ENCODE results near the gene COL6A1. TPM values are rescaled to one million over a fixed set of nuclear protein-coding genes. Genes with fewer than 3 reads are reported as not detected.
A peak's percentile ranks its signal among the peaks of the same experiment; 100 is the strongest.

Gene COL6A1
- total RNA-seq, 1 experiment from 2014 or later, result 33.4 TPM

- no peak overlapping the region for H3K4me3 ChIP-seq (ENCODE audit: low read depth, low read length)
- Mint-ChIP-seq H3K27ac (ENCODE audit: unreplicated experiment) (no peak overlapping the region), H3K27me3 (ENCODE audit: insufficient read depth, unreplicated experiment) (peaks cover 2% of the 10 kb centered on the region), H3K9me3 (ENCODE audit: unreplicated experiment) (no peaks in the 10 kb centered on the region), H3K4me1 (ENCODE audit: low read depth, unreplicated experiment) (no peaks in the 10 kb centered on the region), H3K4me3 (ENCODE audit: unreplicated experiment) (no peak overlapping the region), H3K36me3 (ENCODE audit: insufficient read depth, unreplicated experiment) (no peaks in the 10 kb centered on the region)
- H3K27me3 ChIP-seq (replicated peaks; ENCODE audit: control insufficient read depth, insufficient read depth, low read length), result no peaks in the 10 kb centered on the region; the same call in 1 of the 2 replicates
- no TSS peak for BruUV-seq (replicated peaks)
- ChIA-PET CTCF (interaction anchor here (0.6 to 1.3 kb wide), 5 partner anchors 33 to 315 kb away, joined by 3 to 5 read pairs (median 3); partner anchors contain the start of genes MCM3AP and YBEY), POLR2A (no interaction called here)
- TF ChIP-seq, protein P1, sequence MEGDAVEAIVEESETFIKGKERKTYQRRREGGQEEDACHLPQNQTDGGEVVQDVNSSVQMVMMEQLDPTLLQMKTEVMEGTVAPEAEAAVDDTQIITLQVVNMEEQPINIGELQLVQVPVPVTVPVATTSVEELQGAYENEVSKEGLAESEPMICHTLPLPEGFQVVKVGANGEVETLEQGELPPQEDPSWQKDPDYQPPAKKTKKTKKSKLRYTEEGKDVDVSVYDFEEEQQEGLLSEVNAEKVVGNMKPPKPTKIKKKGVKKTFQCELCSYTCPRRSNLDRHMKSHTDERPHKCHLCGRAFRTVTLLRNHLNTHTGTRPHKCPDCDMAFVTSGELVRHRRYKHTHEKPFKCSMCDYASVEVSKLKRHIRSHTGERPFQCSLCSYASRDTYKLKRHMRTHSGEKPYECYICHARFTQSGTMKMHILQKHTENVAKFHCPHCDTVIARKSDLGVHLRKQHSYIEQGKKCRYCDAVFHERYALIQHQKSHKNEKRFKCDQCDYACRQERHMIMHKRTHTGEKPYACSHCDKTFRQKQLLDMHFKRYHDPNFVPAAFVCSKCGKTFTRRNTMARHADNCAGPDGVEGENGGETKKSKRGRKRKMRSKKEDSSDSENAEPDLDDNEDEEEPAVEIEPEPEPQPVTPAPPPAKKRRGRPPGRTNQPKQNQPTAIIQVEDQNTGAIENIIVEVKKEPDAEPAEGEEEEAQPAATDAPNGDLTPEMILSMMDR (IDR thresholded peaks at IDR 0.05; ENCODE audit: insufficient read depth in 1 of 2, low read depth in 1 of 2, low read length in 1 of 2, severe bottlenecking in 1 of 2, unreplicated experiment in 1 of 2), result peak; percentile 84
- DNase-seq, result peak; percentile 57 to 74
- no peaks in the 10 kb centered on the region for H3K9me3 ChIP-seq
- intact Hi-C loops (cut with micrococcal nuclease; ENCODE audit: unreplicated experiment), result loop anchor here (5.0 to 10.0 kb wide), 3 partner anchors 54 to 171 kb away; partner anchors contain the start of gene COL6A2
- H3K4me1 ChIP-seq, result peaks cover 10% of the 10 kb centered on the region
- H3K36me3 ChIP-seq (ENCODE audit: control insufficient read depth, insufficient read depth, low read length), result no peaks in the 10 kb centered on the region
These were observed 10.6 kb upstream of the COL6A1 start for GRCh38 chr21:45970674-45971615.

DNA sequence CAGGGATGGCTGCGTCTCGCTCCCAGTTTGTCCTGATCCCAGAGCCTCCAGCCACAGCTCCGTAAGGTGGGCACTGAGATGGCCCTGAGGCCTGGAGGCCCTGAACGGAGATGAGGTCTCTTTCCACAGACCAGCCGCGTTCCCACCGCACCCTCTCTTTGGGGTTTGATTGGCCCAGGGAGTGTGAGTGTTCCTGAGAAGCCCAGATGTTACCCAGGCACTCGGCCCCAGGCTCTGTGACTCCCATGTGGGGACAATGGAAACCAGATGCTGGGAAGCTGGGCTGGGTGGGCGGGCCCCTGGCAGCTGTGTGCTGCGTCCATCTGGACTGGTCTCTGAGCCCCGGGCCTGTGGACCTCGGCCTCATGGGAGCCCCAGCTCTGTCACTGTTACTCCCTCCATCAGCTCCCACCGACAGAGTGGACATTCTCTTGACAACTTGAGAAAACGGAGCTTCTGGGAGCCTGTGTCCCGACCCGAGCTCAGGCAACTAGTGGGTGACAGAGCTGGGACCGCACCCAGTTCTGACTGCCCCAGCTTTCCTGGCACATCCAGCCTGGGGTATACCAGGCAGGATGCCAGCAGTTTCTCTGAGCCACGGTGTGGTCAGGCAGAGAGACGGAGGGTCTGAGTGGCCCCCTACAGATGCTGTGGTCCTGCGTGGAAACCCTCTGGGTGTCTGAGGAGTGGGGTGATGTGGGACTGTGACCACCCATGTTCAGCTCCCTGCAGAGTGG lies 9.8 kb upstream of the COL6A1 start:
- Histone ChIP-seq H3K36me3 (ENCODE audit: control insufficient read depth, insufficient read depth, low read length) (no peaks in the 10 kb centered on the region), H3K9me3 (no peaks in the 10 kb centered on the region), H3K4me3 (ENCODE audit: low read depth, low read length) (no peak overlapping the region), H3K4me1 (peaks cover 10% of the 10 kb centered on the region), H3K27me3 (replicated peaks; ENCODE audit: control insufficient read depth, insufficient read depth, low read length) (no peaks in the 10 kb centered on the region; the same call in 1 of the 2 replicates)
- Mint-ChIP-seq H3K27me3 (ENCODE audit: insufficient read depth, unreplicated experiment) (peaks cover 2% of the 10 kb centered on the region), H3K9me3 (ENCODE audit: unreplicated experiment) (no peaks in the 10 kb centered on the region), H3K4me1 (ENCODE audit: low read depth, unreplicated experiment) (no peaks in the 10 kb centered on the region), H3K36me3 (ENCODE audit: insufficient read depth, unreplicated experiment) (no peaks in the 10 kb centered on the region), H3K27ac (ENCODE audit: unreplicated experiment) (no peak overlapping the region), H3K4me3 (ENCODE audit: unreplicated experiment) (no peak overlapping the region)
- intact Hi-C loops (cut with micrococcal nuclease; ENCODE audit: unreplicated experiment), result loop anchor here (5.0 to 10.0 kb wide), 3 partner anchors 53 to 171 kb away; partner anchors contain the start of gene COL6A2
- POLR2A ChIA-PET, result no interaction called here
- no peak for DNase-seq
- CTCF ChIA-PET, result interaction anchor here (0.8 to 1.2 kb wide), 2 partner anchors 18 to 172 kb away, joined by 4 to 5 read pairs; no protein-coding TSS in a partner anchor
- TF ChIP-seq, protein P1 (IDR thresholded peaks at IDR 0.05; ENCODE audit: insufficient read depth in 1 of 2, low read depth in 1 of 2, low read length in 1 of 2, severe bottlenecking in 1 of 2, unreplicated experiment in 1 of 2), result no peak
- no TSS peak for BruUV-seq (replicated peaks)

GRCh38 chr21:45972353-45972715 lies 9.2 kb upstream of the COL6A1 start:
- CTCF ChIA-PET, result interaction anchor here (0.8 to 1.2 kb wide), 3 partner anchors 18 to 171 kb away, joined by 3 to 5 read pairs (median 4); no protein-coding TSS in a partner anchor
- Histone ChIP-seq H3K9me3 (no peaks in the 10 kb centered on the region), H3K4me1 (peaks cover 10% of the 10 kb centered on the region), H3K27me3 (replicated peaks; ENCODE audit: control insufficient read depth, insufficient read depth, low read length) (no peaks in the 10 kb centered on the region; the same call in 1 of the 2 replicates), H3K36me3 (ENCODE audit: control insufficient read depth, insufficient read depth, low read length) (no peaks in the 10 kb centered on the region), H3K4me3 (ENCODE audit: low read depth, low read length) (no peak overlapping the region)
- peaks cover 2% of the 10 kb centered on the region for H3K27me3 Mint-ChIP-seq (ENCODE audit: insufficient read depth, unreplicated experiment)
- H3K36me3 Mint-ChIP-seq (ENCODE audit: insufficient read depth, unreplicated experiment), result no peaks in the 10 kb centered on the region
- no peaks in the 10 kb centered on the region for H3K4me1 Mint-ChIP-seq (ENCODE audit: low read depth, unreplicated experiment)
- POLR2A ChIA-PET, result no interaction called here
- no peak overlapping the region for H3K27ac Mint-ChIP-seq (ENCODE audit: unreplicated experiment)
- H3K9me3 Mint-ChIP-seq (ENCODE audit: unreplicated experiment), result no peaks in the 10 kb centered on the region
- intact Hi-C loops (cut with micrococcal nuclease; ENCODE audit: unreplicated experiment), result loop anchor here (5.0 to 10.0 kb wide), 3 partner anchors 52 to 170 kb away; partner anchors contain the start of gene COL6A2
- TF ChIP-seq, protein P1 (IDR thresholded peaks at IDR 0.05; ENCODE audit: insufficient read depth in 1 of 2, low read depth in 1 of 2, low read length in 1 of 2, severe bottlenecking in 1 of 2, unreplicated experiment in 1 of 2), result no peak
- peak in 1 of 2 experiments; percentile 33 for DNase-seq
- no TSS peak for BruUV-seq (replicated peaks)
- H3K4me3 Mint-ChIP-seq (ENCODE audit: unreplicated experiment), result no peak overlapping the region

Measured in Caco-2 (cell line).